D341Med (cell line): Measurements from ENCODE around the gene OR8K5.
"Not testable (repeated sequence)": the region's sequence is repeated elsewhere in the genome, so short reads cannot be mapped to it uniquely, and the experiment has no call there.

ENCODE experiments used
- DNase-seq: peaks from one replicate; pipeline ENCODE4 v3.0.0; 2012; ENCODE audit warnings: low spot score

OR8K5 gene

GRCh38 chr11:56160217-56160616 is at the start of gene OR8K5:
TSS of gene OR8K5 (minus strand) at chr11:56160317. CDS start at chr11:56160317, 0 bp downstream.
- DNase-seq: no peak

GRCh38 chr11:56207790-56208189 is 47.7 kb upstream of the OR8K5 start:
- no peak for DNase-seq

- DNase-seq: no peak
These were observed 37.2 kb upstream of the OR8K5 start for GRCh38 chr11:56197367-56197766.

- no peak for DNase-seq
These were observed 36.6 kb upstream of the OR8K5 start for GRCh38 chr11:56196705-56197104.

GRCh38 chr11:56188602-56189001 is 28.5 kb upstream of the OR8K5 start:
- no peak for DNase-seq

- DNase-seq: no peak
These were observed 23.3 kb upstream of the OR8K5 start for GRCh38 chr11:56183459-56183858.

GRCh38 chr11:56176318-56176717 is 16.2 kb upstream of the OR8K5 start, which contains the start of gene OR5J2:
TSS of gene OR5J2 (plus strand) at chr11:56176618. CDS start at chr11:56176618, 0 bp downstream.
- DNase-seq: no peak

- no peak for DNase-seq
These were observed 12.2 kb upstream of the OR8K5 start for GRCh38 chr11:56172256-56172830.

GRCh38 chr11:56163804-56164203 is 3.7 kb upstream of the OR8K5 start:
- DNase-seq: no peak

GRCh38 chr11:56152333-56152732 is 7.8 kb downstream of the OR8K5 start:
- no peak for DNase-seq

GRCh38 chr11:56151376-56151775 is 8.7 kb downstream of the OR8K5 start:
- DNase-seq: no peak

- DNase-seq: not testable (repeated sequence)
These were observed 16.4 kb downstream of the OR8K5 start for GRCh38 chr11:56143681-56144080.

GRCh38 chr11:56140151-56140661 is 19.9 kb downstream of the OR8K5 start, which contains the start of gene OR8J3:
TSS of gene OR8J3 (minus strand) at chr11:56140201. CDS start at chr11:56137718, 2,483 bp downstream.
- no peak for DNase-seq

- no peak for DNase-seq
These were observed 38.0 kb downstream of the OR8K5 start, which contains the start of gene OR8H3 for GRCh38 chr11:56122073-56122472. TSS of gene OR8H3 (plus strand) at chr11:56122373. CDS start at chr11:56122373, 0 bp downstream.
